ENCODE results near the gene STK38.

The STK38 gene

GRCh38 chr6:36559011-36559793 is 11.9 kb upstream of the STK38 start:
- TF ChIP-seq ZNF8 (CRISPR knock-in tag; IDR thresholded peaks at IDR 0.05): no peak
- TF ChIP-seq CSRNP3 (CRISPR knock-in tag; IDR thresholded peaks at IDR 0.05): no peak
- TF ChIP-seq TCF4 (CRISPR knock-in tag; IDR thresholded peaks at IDR 0.05; ENCODE audit: borderline replicate concordance): no peak
- TF ChIP-seq GLIS3 (CRISPR knock-in tag; IDR thresholded peaks at IDR 0.05): no peak
- TF ChIP-seq CSDC2 (CRISPR knock-in tag; IDR thresholded peaks at IDR 0.05): no peak
- TF ChIP-seq ZFP30 (CRISPR knock-in tag; IDR thresholded peaks at IDR 0.05): no peak
- TF ChIP-seq ZC3H10 (CRISPR knock-in tag; IDR thresholded peaks at IDR 0.05): no peak
- no peak for TF ChIP-seq ISL1 (CRISPR knock-in tag; IDR thresholded peaks at IDR 0.05)
- no peak for TF ChIP-seq ZNF565 (CRISPR knock-in tag; conservative IDR thresholded peaks at IDR 0.05; ENCODE audit: low read depth)
- TF ChIP-seq RARB (CRISPR knock-in tag; IDR thresholded peaks at IDR 0.05): no peak
- TF ChIP-seq ZNF70 (CRISPR knock-in tag; IDR thresholded peaks at IDR 0.05): no peak
- no peak for TF ChIP-seq POU6F1 (CRISPR knock-in tag; IDR thresholded peaks at IDR 0.05; ENCODE audit: borderline replicate concordance, low read depth)
- no peak for TF ChIP-seq OSR1 (CRISPR knock-in tag; IDR thresholded peaks at IDR 0.05)
- no peak for TF ChIP-seq TSHZ2 (CRISPR knock-in tag; IDR thresholded peaks at IDR 0.05)
- no peak for TF ChIP-seq PPARA (CRISPR knock-in tag; IDR thresholded peaks at IDR 0.05; ENCODE audit: borderline replicate concordance)
- TF ChIP-seq TOX (CRISPR knock-in tag; IDR thresholded peaks at IDR 0.05; ENCODE audit: borderline replicate concordance): no peak
- TF ChIP-seq BACH2 (CRISPR knock-in tag; IDR thresholded peaks at IDR 0.05; ENCODE audit: borderline replicate concordance): no peak
- TF ChIP-seq SNAI2 (CRISPR knock-in tag; IDR thresholded peaks at IDR 0.05): no peak
- TF ChIP-seq ZFP3 (CRISPR knock-in tag; IDR thresholded peaks at IDR 0.05): no peak
- ATAC-seq: no peak

- no peak for ATAC-seq
- TF ChIP-seq RARB (CRISPR knock-in tag; IDR thresholded peaks at IDR 0.05) (no peak), TOX (CRISPR knock-in tag; IDR thresholded peaks at IDR 0.05; ENCODE audit: borderline replicate concordance) (no peak), ZFP3 (CRISPR knock-in tag; IDR thresholded peaks at IDR 0.05) (no peak), ZNF565 (CRISPR knock-in tag; conservative IDR thresholded peaks at IDR 0.05; ENCODE audit: low read depth) (no peak), CREB5 (CRISPR knock-in tag; IDR thresholded peaks at IDR 0.05; ENCODE audit: low read depth) (no peak), ZC3H10 (CRISPR knock-in tag; IDR thresholded peaks at IDR 0.05) (no peak), ARNTL (CRISPR knock-in tag; IDR thresholded peaks at IDR 0.05; ENCODE audit: borderline replicate concordance, low read depth) (no peak), TCF4 (CRISPR knock-in tag; IDR thresholded peaks at IDR 0.05; ENCODE audit: borderline replicate concordance) (no peak), TSHZ2 (CRISPR knock-in tag; IDR thresholded peaks at IDR 0.05) (no peak), PATZ1 (CRISPR knock-in tag; IDR thresholded peaks at IDR 0.05; ENCODE audit: borderline replicate concordance) (no peak), CSRNP3 (CRISPR knock-in tag; IDR thresholded peaks at IDR 0.05) (no peak), SNAI2 (CRISPR knock-in tag; IDR thresholded peaks at IDR 0.05) (no peak)
Observed at GRCh38 chr6:36556281-36556680, 9.0 kb upstream of the STK38 start.
